HCT116 (cell line): ENCODE data around the gene GRIK1. TPM values are rescaled to one million over a fixed set of nuclear protein-coding genes. Genes with fewer than 3 reads are reported as not detected.

Source experiments
- ATAC-seq: fragments of 200-7000 bp; cut with Tn5 transposase; 2 replicates; pipeline ENCODE4 v1.9.1; 2020; ENCODE audit warnings: mild to moderate bottlenecking, moderate library complexity
- BruUV-seq: library from RNA; stranded (reverse); fragments of 400-500 nt; replicated peaks from 2 replicates; lab custom pipeline; 2021; lab: Mats Ljungman, UMichigan
- CTCF ChIA-PET: fragments of 300-600 bp; sonication (Branson Sonifier 250); formaldehyde crosslinking; loops from one replicate; lab custom pipeline; 2021; ENCODE audit warnings: antibody characterized with exemption; lab: Charles Lee
- POLR2A ChIA-PET: fragments of 300-600, 350-600 bp; sonication (Branson Sonifier 250); formaldehyde crosslinking; loops from one replicate; lab custom pipeline; 2021; ENCODE audit warnings: antibody characterized with exemption; lab: Charles Lee
- RAD21 ChIA-PET, 2 experiments: fragments of 300-600 bp; sonication (Branson Sonifier 250); formaldehyde crosslinking; loops; one replicate each; lab custom pipeline; 2023; ENCODE audit warnings: low total read pairs in 2 of 2; ENCODE audit not compliant: uncharacterized antibody in 2 of 2, unreplicated experiment in 2 of 2, low non-redundant PET in 1 of 2; lab: Charles Lee
- DNase-seq: peaks from one replicate; pipeline ENCODE4 v3.0.0-alpha.2; 2010; ENCODE audit warnings: low read depth, low spot score
- H2AFZ ChIP-seq: fragments of 200-600 bp; shearing (Covaris generic), sonication (generic); 2 replicates; pipeline ENCODE4 v1.6.1; 2017; ENCODE audit warnings: low read depth, mixed run types, mixed read lengths, antibody characterized with exemption, low read length; ENCODE audit not compliant: poor library complexity, severe bottlenecking
- H3K27ac ChIP-seq: 2 replicates; pipeline ENCODE4 v1.5.1; 2012; ENCODE audit warnings: low read depth, low read length
- H3K27me3 ChIP-seq: fragments of 200-600 bp; sonication (generic); 2 replicates; pipeline ENCODE4 v1.6.1; 2016; ENCODE audit warnings: mixed run types, low read length, mixed read lengths; ENCODE audit not compliant: insufficient read depth
- H3K36me3 ChIP-seq, 2 experiments: fragments of 200-500 bp in 1 of 2; fragments of 200-600 bp in 1 of 2; sonication (Bioruptor generic) in 1 of 2; sonication (generic) in 1 of 2; 2 replicates each; pipeline versions ENCODE4 v1.5.1 to v1.6.1; 2014 to 2016; ENCODE audit warnings: low read length in 2 of 2, inconsistent platforms in 1 of 2, mixed read lengths in 1 of 2, mixed run types in 1 of 2; ENCODE audit not compliant: insufficient read depth in 2 of 2, control insufficient read depth in 1 of 2
- H3K4me1 ChIP-seq, 2 experiments: fragments of 200-600 bp in 1 of 2; sonication (generic) in 1 of 2; 2 replicates each; pipeline versions ENCODE4 v1.5.1 to v1.6.1; 2012 to 2017; ENCODE audit warnings: low read length in 2 of 2, inconsistent platforms in 1 of 2, mild to moderate bottlenecking in 1 of 2, mixed read lengths in 1 of 2, mixed run types in 1 of 2, moderate library complexity in 1 of 2; ENCODE audit not compliant: insufficient read depth in 2 of 2, control insufficient read depth in 1 of 2
- H3K4me2 ChIP-seq: fragments of 200-600 bp; sonication (generic); 2 replicates; pipeline ENCODE4 v1.6.1; 2017; ENCODE audit warnings: mixed run types, low read length, mixed read lengths
- H3K4me3 ChIP-seq, 2 experiments: fragments of 200-600 bp in 1 of 2; sonication (generic) in 1 of 2; replicated peaks in 1 of 2; 2 replicates each; pipeline ENCODE4 v1.5.1; 2011 to 2016; ENCODE audit warnings: low read length in 2 of 2, control low read depth in 1 of 2, low read depth in 1 of 2, mild to moderate bottlenecking in 1 of 2, mixed read lengths in 1 of 2, mixed run types in 1 of 2
- H3K79me2 ChIP-seq: fragments of 200-600 bp; sonication (generic); 2 replicates; pipeline ENCODE4 v1.6.1; 2017; ENCODE audit warnings: mild to moderate bottlenecking, mixed run types, low read length, moderate library complexity, mixed read lengths; ENCODE audit not compliant: insufficient read depth
- H3K9ac ChIP-seq: fragments of 200-600 bp; sonication (generic); 2 replicates; pipeline ENCODE4 v1.6.1; 2016; ENCODE audit warnings: low read length, mixed read lengths
- H3K9me2 ChIP-seq: fragments of 200-600 bp; sonication (generic), shearing (Covaris generic); 2 replicates; pipeline ENCODE4 v1.6.1; 2017; ENCODE audit warnings: mixed run types, mild to moderate bottlenecking, moderate library complexity; ENCODE audit not compliant: insufficient read depth
- H3K9me3 ChIP-seq, 2 experiments: fragments of 200-500 bp in 1 of 2; fragments of 200-600 bp in 1 of 2; sonication (Bioruptor generic) in 1 of 2; sonication (generic) in 1 of 2; 2 replicates each; pipeline ENCODE4 v1.6.1; 2014 to 2017; ENCODE audit warnings: low read length in 2 of 2, mixed read lengths in 2 of 2, inconsistent platforms in 1 of 2, low read depth in 1 of 2, mild to moderate bottlenecking in 1 of 2, mixed run types in 1 of 2, moderate library complexity in 1 of 2; ENCODE audit not compliant: control insufficient read depth in 1 of 2, insufficient read depth in 1 of 2
- H4K20me1 ChIP-seq: fragments of 200-600 bp; sonication (generic), shearing (Covaris generic); 2 replicates; pipeline ENCODE4 v1.6.1; 2017; ENCODE audit warnings: mixed run types, mild to moderate bottlenecking, moderate library complexity; ENCODE audit not compliant: insufficient read depth
- ATF3 ChIP-seq: IDR thresholded peaks from 2 replicates; pipeline ENCODE4 v1.6.1; 2012
- CEBPB ChIP-seq: IDR thresholded peaks from 2 replicates; pipeline ENCODE4 v1.6.1; 2012; ENCODE audit warnings: low read depth
- CTCF ChIP-seq, 3 experiments: fragments of 200-600 bp in 1 of 3; sonication (generic) in 1 of 3; IDR thresholded peaks in 2 of 3; conservative IDR thresholded peaks in 1 of 3; 2 replicates each; pipeline ENCODE4 v1.5.1; 2012 to 2017; ENCODE audit warnings: low read depth in 2 of 3, low read length in 2 of 3, antibody characterized with exemption in 1 of 3, borderline replicate concordance in 1 of 3, control low read depth in 1 of 3, mild to moderate bottlenecking in 1 of 3, mixed read lengths in 1 of 3, mixed run types in 1 of 3, moderate library complexity in 1 of 3; ENCODE audit not compliant: insufficient read depth in 1 of 3
- EZH2 ChIP-seq: fragments of 200-600 bp; sonication (generic); IDR thresholded peaks from 2 replicates; pipeline ENCODE4 v1.6.1; 2017; ENCODE audit warnings: antibody characterized with exemption, mixed run types
- FOSL1 ChIP-seq: IDR thresholded peaks from 2 replicates; pipeline ENCODE4 v1.6.1; 2012; ENCODE audit warnings: low read depth
- JUND ChIP-seq: IDR thresholded peaks from 2 replicates; pipeline ENCODE4 v1.6.1; 2012
- MAX ChIP-seq: IDR thresholded peaks from 2 replicates; pipeline ENCODE4 v1.6.1; 2012
- POLR2A ChIP-seq: IDR thresholded peaks from 2 replicates; pipeline ENCODE4 v1.7.0; 2011; ENCODE audit warnings: borderline replicate concordance; ENCODE audit not compliant: insufficient read depth, insufficient read length; ENCODE audit errors: extremely low read depth
- SRF ChIP-seq: IDR thresholded peaks from 2 replicates; pipeline ENCODE4 v1.6.1; 2012; ENCODE audit warnings: low read depth
- TCF7L2 ChIP-seq: IDR thresholded peaks from 2 replicates; pipeline ENCODE4 v1.7.0; 2011; ENCODE audit warnings: borderline replicate concordance, inconsistent platforms; ENCODE audit not compliant: insufficient read depth, insufficient read length; ENCODE audit errors: extremely low read depth
- YY1 ChIP-seq: IDR thresholded peaks from 2 replicates; pipeline ENCODE4 v1.6.1; 2011; ENCODE audit warnings: low read length, low read depth, moderate library complexity, mild to moderate bottlenecking; ENCODE audit not compliant: insufficient replicate concordance; ENCODE audit errors: extremely low read depth
- ZBTB33 ChIP-seq: IDR thresholded peaks from 2 replicates; pipeline ENCODE4 v1.6.1; 2011; ENCODE audit warnings: mild to moderate bottlenecking, low read length, moderate library complexity; ENCODE audit not compliant: insufficient replicate concordance; ENCODE audit errors: extremely low read depth
- intact Hi-C: fragments of 100-400 bp; cut with micrococcal nuclease; formaldehyde crosslinking; loops from 2 replicates; pipeline ENCODE4 v1.10.0; 2022
- total RNA-seq: library from RNA; stranded (reverse); gene quantifications from one replicate; pipeline ENCODE4 v1.2.1, GENCODE V29; 2021; ENCODE audit not compliant: unreplicated experiment

The GRIK1 gene
- total RNA-seq, 1 experiment from 2014 or later: not detected

GRCh38 chr21:29540289-29540688, 399.5 kb downstream of the GRIK1 start (continued):
- no peak for TF ChIP-seq TCF7L2
- no peak for TF ChIP-seq FOSL1
- TF ChIP-seq ZBTB33: no peak
- no peak for TF ChIP-seq YY1

- Histone ChIP-seq H3K9me2 (no peaks in the 10 kb centered on the region), H3K9me3 (no peaks in the 10 kb centered on the region), H3K4me3 (no peak overlapping the region), H3K27ac (no peak overlapping the region), H3K36me3 (no peaks in the 10 kb centered on the region), H3K79me2 (no peaks in the 10 kb centered on the region), H4K20me1 (no peaks in the 10 kb centered on the region), H3K9ac (no peak overlapping the region), H2AFZ (no peak overlapping the region), H3K4me2 (no peak overlapping the region), H3K27me3 (no peaks in the 10 kb centered on the region), H3K4me1 (no peaks in the 10 kb centered on the region)
- intact Hi-C loops: no loop called here
- CTCF ChIA-PET: no interaction called here
- no TSS peak for BruUV-seq
- POLR2A ChIA-PET: no interaction called here
- no peak for ATAC-seq
- TF ChIP-seq SRF: no peak
- TF ChIP-seq TCF7L2: no peak
- TF ChIP-seq ATF3: no peak
- no peak for TF ChIP-seq CEBPB
- no peak for TF ChIP-seq EZH2
- no peak for TF ChIP-seq FOSL1
- no peak for TF ChIP-seq JUND
- TF ChIP-seq POLR2A: no peak
- TF ChIP-seq MAX: no peak
- no peak for TF ChIP-seq CTCF (IDR thresholded peaks at IDR 0.05 in 2 of 3, conservative IDR thresholded peaks at IDR 0.05 in 1 of 3; ENCODE audit: borderline replicate concordance in 1 of 3, insufficient read depth in 1 of 3, low read depth in 2 of 3, low read length in 2 of 3)
- no peak for DNase-seq
- RAD21 ChIA-PET: no interaction called here
These were observed 401.7 kb downstream of the GRIK1 start for GRCh38 chr21:29538115-29538514.
